Tibial nerve (tissue), 4 donors: Measurements from ENCODE around the gene FOXK2.

Experiments used
- CTCF ChIP-seq, 5 experiments: fragments of 200-600 bp in 3 of 5; fragments of 450-650 bp in 2 of 5; sonication (generic) in 3 of 5; IDR thresholded peaks; one replicate each; pipeline ENCODE4 v1.5.1; 2016 to 2019; ENCODE audit warnings: antibody characterized with exemption in 5 of 5, mild to moderate bottlenecking in 3 of 5, moderate library complexity in 2 of 5
- EP300 ChIP-seq, 2 donors: sonication (generic); formaldehyde crosslinking; IDR thresholded peaks; one replicate each; pipeline ENCODE4 v1.6.1; 2017; ENCODE audit warnings: antibody characterized with exemption in 2 of 2, mild to moderate bottlenecking in 1 of 2
- POLR2A ChIP-seq, 2 donors: fragments of 450-650 bp; IDR thresholded peaks; one replicate each; pipeline ENCODE4 v1.6.1; 2017; ENCODE audit warnings: antibody characterized with exemption in 2 of 2, mild to moderate bottlenecking in 2 of 2, moderate library complexity in 2 of 2

- TF ChIP-seq POLR2A (IDR thresholded peaks at IDR 0.05): no peak
- TF ChIP-seq CTCF (IDR thresholded peaks at IDR 0.05): no peak
- no peak for TF ChIP-seq EP300 (IDR thresholded peaks at IDR 0.05)
Measured at GRCh38 chr17:82602487-82602886, 83.0 kb downstream of the FOXK2 start.
